Liver (tissue), 3 donors: Measurements from ENCODE around the gene LANCL1.

Experiments used
- ATF3 ChIP-seq: IDR thresholded peaks from 2 replicates; pipeline ENCODE4 v1.6.1; 2016; ENCODE audit warnings: antibody characterized with exemption
- EGR1 ChIP-seq, 2 donors: IDR thresholded peaks; 2 replicates each; pipeline ENCODE4 v1.6.1; 2016 to 2018; ENCODE audit warnings: antibody characterized with exemption in 2 of 2, low read depth in 2 of 2
- FOXA1 ChIP-seq: IDR thresholded peaks from 2 replicates; pipeline ENCODE4 v1.6.1; 2016; ENCODE audit warnings: antibody characterized with exemption
- GABPA ChIP-seq, 2 donors: IDR thresholded peaks in 1 of 2; conservative IDR thresholded peaks in 1 of 2; 2 replicates each; pipeline ENCODE4 v1.6.1; 2016; ENCODE audit warnings: antibody characterized with exemption in 2 of 2, mild to moderate bottlenecking in 1 of 2, moderate library complexity in 1 of 2
- HNF4A ChIP-seq, 2 donors: conservative IDR thresholded peaks; 2 replicates each; pipeline ENCODE4 v1.6.1; 2016; ENCODE audit warnings: antibody characterized with exemption in 2 of 2, mild to moderate bottlenecking in 2 of 2
- NR2F2 ChIP-seq: IDR thresholded peaks from 2 replicates; pipeline ENCODE4 v1.6.1; 2016; ENCODE audit warnings: antibody characterized with exemption
- RAD21 ChIP-seq, 2 donors: IDR thresholded peaks; 2 replicates each; pipeline ENCODE4 v1.6.1; 2016; ENCODE audit warnings: antibody characterized with exemption in 2 of 2, mild to moderate bottlenecking in 2 of 2
- REST ChIP-seq: IDR thresholded peaks from 2 replicates; pipeline ENCODE4 v1.6.1; 2016; ENCODE audit warnings: antibody characterized with exemption, mild to moderate bottlenecking
- RXRA ChIP-seq, 2 donors: IDR thresholded peaks; 2 replicates each; pipeline ENCODE4 v1.6.1; 2017 to 2018; ENCODE audit warnings: antibody characterized with exemption in 2 of 2, mild to moderate bottlenecking in 1 of 2
- SP1 ChIP-seq: IDR thresholded peaks from 2 replicates; pipeline ENCODE4 v1.6.1; 2018; ENCODE audit warnings: antibody characterized with exemption, mild to moderate bottlenecking
- TAF1 ChIP-seq: conservative IDR thresholded peaks from 2 replicates; pipeline ENCODE4 v1.6.1; 2016; ENCODE audit warnings: antibody characterized with exemption, mild to moderate bottlenecking
- YY1 ChIP-seq: IDR thresholded peaks from 2 replicates; pipeline ENCODE4 v1.6.1; 2016; ENCODE audit warnings: antibody characterized with exemption, mild to moderate bottlenecking
- TF ChIP-seq, protein P1 (sequence below): fragments of 150-350 bp; IDR thresholded peaks from 2 replicates; pipeline ENCODE4 v1.5.1; 2017; ENCODE audit warnings: improper control_type of control experiment, low read depth, low read length; ENCODE audit not compliant: missing input control
- TF ChIP-seq, protein P2 (sequence below): IDR thresholded peaks from 2 replicates; pipeline ENCODE4 v1.6.1; 2016; ENCODE audit warnings: antibody characterized with exemption
- donor health status: healthy.
- donor health status: healthy.

GRCh38 chr2:210474776-210475175 is 1.8 kb downstream of the LANCL1 start:
- TF ChIP-seq, protein P1, sequence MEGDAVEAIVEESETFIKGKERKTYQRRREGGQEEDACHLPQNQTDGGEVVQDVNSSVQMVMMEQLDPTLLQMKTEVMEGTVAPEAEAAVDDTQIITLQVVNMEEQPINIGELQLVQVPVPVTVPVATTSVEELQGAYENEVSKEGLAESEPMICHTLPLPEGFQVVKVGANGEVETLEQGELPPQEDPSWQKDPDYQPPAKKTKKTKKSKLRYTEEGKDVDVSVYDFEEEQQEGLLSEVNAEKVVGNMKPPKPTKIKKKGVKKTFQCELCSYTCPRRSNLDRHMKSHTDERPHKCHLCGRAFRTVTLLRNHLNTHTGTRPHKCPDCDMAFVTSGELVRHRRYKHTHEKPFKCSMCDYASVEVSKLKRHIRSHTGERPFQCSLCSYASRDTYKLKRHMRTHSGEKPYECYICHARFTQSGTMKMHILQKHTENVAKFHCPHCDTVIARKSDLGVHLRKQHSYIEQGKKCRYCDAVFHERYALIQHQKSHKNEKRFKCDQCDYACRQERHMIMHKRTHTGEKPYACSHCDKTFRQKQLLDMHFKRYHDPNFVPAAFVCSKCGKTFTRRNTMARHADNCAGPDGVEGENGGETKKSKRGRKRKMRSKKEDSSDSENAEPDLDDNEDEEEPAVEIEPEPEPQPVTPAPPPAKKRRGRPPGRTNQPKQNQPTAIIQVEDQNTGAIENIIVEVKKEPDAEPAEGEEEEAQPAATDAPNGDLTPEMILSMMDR = no peak
- TF ChIP-seq FOXA1 (no peak), YY1 (no peak), REST (no peak), NR2F2 (no peak), GABPA (IDR thresholded peaks at IDR 0.05 in 1 of 2, conservative IDR thresholded peaks at IDR 0.05 in 1 of 2) (no peak), ATF3 (no peak), EGR1 (IDR thresholded peaks at IDR 0.05; ENCODE audit: low read depth in 2 of 2) (no peak), TAF1 (no peak), RAD21 (IDR thresholded peaks at IDR 0.05) (no peak), RXRA (IDR thresholded peaks at IDR 0.05) (no peak), HNF4A (conservative IDR thresholded peaks at IDR 0.05) (no peak), SP1 (no peak)
- TF ChIP-seq, protein P2, sequence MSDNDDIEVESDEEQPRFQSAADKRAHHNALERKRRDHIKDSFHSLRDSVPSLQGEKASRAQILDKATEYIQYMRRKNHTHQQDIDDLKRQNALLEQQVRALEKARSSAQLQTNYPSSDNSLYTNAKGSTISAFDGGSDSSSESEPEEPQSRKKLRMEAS = no peak
